Frontal cortex (tissue), 4 donors: Measurements from ENCODE around the gene LFNG. TPM values are rescaled to one million over a fixed set of nuclear protein-coding genes. Genes with fewer than 3 reads are reported as not detected.

Experiments used
- DNase-seq, 2 donors: peaks; one replicate each; pipeline ENCODE4 v3.0.0; 2012; ENCODE audit warnings: low spot score in 2 of 2
- FAIRE-seq: peaks from 2 replicates; lab custom pipeline; 2012; peaks lifted over from hg19 to GRCh38; lab: Jason Lieb, UNC
- small RNA-seq: library from RNA; depleted of rRNA; stranded (forward); fragments of <200 nt; gene quantifications from one replicate; pipeline ENCODE3, GENCODE V24; 2014
- total RNA-seq: library from RNA; depleted of rRNA; stranded (reverse); fragments of >200 nt; gene quantifications from one replicate; pipeline ENCODE4 v1.2.3, GENCODE V29; 2014
- donor health status: control.
- donor health status: control.
- donor health status: control.

The LFNG gene
- total RNA-seq, 1 donor from 2014 or later: 9.4 TPM

GRCh38 chr7:2564970-2565540, 45.5 kb downstream of the LFNG start:
- FAIRE-seq (no peak), DNase-seq (no peak)

- DNase-seq (no peak), FAIRE-seq (no peak)
These were observed 46.8 kb downstream of the LFNG start for GRCh38 chr7:2566348-2566889.

DNA sequence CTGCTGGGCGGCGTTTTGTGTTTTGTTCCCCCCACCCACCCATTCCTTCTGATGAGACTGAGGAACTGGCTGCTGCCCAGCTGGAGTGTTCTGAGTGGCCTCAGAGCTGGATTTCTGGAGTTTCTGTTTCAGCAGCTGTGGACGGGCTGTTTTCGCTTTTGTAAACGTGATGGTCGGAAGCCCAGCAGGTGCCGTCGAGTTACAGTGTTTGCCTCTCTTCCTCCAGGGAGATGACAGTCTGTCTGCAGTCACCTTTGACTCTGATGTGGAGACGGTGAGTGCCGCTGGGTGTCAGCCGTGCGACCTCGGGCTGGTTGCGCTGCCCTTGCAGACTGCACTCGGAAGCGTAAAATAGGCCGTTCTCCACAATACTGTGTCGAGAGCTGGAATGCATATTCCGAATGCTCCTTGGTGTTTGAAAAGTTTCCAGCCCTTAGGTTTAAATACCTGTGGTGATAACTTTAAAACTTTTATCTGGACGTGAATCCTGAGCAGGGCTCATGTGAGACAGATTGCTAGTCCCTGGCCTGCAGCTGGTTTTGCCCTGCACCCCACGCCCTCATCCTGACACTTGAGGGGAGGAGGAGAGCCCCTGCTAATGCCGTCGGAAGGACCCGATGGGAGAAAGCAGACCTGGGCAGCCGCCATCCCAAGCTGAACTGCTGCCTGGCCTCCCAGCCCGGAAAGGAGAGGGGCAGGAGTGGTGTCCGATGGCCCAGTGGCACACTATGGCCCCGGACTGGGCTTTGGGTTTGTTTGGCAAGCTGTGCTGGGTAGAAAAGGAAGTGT, 47.5 kb downstream of the LFNG start:
- DNase-seq: no peak
- FAIRE-seq: no peak

DNA sequence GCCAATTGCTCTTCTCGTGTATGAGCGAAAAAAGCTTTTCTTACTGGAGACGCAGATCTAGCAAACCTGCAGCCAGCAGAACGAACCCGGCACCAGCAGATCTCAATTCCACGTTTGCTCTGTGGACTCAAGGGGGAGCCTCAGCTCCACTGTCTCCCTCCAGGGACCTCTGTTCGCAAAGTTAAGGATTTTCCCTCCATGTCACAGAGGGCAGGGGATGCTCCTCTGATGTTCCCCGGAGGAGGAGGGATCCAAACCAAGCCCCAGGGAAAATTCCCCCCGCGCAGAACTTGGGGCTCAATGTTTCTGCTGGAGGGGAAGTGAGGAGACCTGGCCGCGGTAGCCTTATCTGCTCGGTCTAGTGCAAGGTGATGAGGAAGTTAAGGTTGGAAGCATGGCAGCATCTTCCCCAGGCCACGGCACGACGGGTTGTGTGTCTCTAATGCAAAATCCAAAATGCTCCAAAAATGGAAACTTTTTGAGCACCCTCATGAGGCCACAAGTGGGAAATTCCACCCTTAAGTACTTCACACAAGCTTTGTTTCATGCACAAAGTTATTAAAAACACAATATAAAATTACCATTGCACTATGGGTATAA, 48.2 kb downstream of the LFNG start:
- peak; percentile 61 to 71 for DNase-seq
- no peak for FAIRE-seq

DNA sequence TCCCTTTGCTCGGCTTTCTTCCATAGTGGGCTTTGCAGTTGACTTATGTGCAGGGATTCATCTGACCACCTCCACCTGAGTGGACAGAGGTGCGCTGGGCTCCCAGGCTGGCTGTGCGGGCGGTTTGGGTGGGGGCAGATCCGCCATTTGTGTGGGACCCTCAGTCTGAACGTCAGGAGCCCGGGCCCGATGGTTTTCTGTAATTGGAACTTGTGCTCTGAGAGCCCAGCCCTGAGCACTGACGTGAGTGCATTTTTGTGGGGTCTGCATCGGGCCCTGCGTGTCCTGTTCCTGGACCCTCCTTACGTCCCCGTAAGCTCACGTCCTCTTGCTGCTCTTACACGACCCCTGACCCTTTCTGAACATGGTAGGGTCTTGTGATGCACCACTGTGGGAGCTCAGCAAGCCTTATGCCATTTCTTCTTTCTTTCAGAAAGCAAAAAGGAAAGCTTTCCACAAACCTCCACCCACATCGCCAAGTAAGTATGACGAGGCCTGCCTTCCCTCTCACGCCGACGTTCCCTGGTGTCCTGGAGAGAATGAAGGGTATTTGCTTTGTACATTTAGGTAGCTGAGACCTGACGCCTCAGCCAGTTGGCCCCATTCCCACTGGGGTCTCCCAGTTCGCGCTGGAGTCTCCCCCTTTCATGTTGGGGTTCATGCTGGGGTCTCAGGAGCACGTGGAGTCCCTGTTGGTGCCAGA, 49.1 kb downstream of the LFNG start:
- no peak for FAIRE-seq
- no peak for DNase-seq

DNA sequence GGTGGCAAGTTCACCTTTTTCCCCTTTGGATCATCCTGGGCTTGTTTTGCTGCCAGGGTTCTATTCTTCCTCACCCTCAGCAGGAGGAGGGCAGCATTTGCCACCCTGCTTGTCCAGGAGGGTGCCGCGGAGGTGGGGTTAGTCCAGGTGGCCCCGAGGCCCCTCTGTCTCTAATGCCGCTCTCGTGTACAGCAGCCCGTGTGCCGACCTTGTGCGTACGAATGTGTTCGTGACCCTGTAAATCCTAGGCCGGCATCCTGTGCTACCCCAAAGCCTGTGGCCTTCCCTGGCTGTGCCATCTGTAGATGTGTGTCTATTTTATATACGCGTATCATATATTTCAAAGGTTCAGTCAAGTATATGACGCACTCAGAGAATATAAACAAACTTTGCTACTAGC, 49.8 kb downstream of the LFNG start:
- DNase-seq (no peak), FAIRE-seq (no peak)

GRCh38 chr7:2570021-2570420, 50.4 kb downstream of the LFNG start:
- FAIRE-seq (no peak), DNase-seq (no peak)

DNA sequence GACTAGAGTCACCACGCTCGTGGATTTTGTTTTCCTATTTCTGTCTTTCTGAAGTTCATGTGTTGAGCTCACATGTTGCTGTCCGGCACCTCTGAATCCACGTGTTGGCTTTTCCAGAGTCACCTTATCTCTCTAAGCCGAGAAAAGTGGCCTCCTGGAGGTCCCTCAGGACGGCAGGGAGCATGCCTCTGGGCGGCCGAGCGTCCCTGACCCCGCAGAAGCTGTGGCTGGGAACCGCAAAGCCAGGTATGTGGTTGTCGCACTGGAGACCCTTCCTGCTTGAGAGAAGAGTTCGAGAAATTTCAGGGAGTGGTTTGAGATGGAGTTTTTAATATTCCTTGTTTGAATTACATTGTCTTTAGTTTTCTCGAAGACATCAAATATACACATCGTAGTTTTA, 51.8 kb downstream of the LFNG start:
- FAIRE-seq: no peak
- no peak for DNase-seq

DNA sequence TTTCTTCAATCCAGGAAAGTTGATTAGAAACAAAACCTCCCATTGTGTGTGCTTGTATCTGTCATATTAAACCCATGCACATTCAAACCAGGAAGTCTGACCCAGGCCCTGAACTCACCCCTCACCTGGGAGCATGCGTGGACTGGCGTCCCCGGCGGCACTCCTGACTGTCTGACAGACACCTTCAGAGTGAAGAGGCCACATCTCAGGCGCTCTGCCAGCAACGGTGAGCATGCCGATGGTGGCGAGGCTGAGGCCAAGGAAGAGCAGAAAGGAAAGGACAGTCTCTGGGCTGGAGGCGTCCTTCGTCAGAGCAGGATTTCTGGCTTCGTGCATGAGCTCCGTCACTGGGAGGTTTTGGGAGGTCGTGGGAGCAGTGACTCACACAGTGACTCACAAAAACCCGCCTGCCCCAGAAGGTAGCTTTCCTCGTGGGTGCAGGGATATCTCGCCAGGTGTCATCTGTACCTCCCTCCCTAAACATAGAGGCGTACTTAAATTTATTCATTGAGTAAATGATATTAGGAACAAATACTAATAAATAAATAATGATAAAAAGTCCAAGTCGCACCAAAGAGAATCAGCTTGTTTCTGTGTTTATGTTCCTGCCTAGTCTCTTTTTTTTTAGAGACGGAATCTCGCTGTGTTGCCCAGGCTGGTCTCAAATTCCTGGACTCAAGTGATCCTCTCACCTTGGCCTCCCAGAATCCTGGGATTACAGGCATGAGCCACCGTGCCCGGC, 52.7 kb downstream of the LFNG start:
- FAIRE-seq: no peak
- no peak for DNase-seq

DNA sequence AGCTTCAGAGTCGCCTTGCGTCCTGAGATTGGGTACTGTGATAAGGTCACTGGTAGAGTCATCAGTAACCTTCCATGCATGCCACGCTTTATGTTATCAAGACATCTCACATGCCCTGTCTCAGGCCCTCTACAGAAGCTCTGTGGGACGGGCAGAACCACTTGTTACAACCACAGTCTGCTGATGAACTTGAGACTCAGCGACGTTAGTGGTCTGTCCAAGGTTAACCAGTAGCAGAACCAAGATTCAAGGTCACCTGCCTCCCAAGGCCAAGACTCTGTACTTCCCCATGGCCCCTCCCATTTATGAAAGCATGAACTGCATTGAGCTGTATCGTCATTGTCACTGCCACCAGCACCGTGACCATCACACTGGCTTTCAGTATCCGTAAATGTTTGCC, 54.2 kb downstream of the LFNG start:
- DNase-seq (no peak), FAIRE-seq (no peak)

DNA sequence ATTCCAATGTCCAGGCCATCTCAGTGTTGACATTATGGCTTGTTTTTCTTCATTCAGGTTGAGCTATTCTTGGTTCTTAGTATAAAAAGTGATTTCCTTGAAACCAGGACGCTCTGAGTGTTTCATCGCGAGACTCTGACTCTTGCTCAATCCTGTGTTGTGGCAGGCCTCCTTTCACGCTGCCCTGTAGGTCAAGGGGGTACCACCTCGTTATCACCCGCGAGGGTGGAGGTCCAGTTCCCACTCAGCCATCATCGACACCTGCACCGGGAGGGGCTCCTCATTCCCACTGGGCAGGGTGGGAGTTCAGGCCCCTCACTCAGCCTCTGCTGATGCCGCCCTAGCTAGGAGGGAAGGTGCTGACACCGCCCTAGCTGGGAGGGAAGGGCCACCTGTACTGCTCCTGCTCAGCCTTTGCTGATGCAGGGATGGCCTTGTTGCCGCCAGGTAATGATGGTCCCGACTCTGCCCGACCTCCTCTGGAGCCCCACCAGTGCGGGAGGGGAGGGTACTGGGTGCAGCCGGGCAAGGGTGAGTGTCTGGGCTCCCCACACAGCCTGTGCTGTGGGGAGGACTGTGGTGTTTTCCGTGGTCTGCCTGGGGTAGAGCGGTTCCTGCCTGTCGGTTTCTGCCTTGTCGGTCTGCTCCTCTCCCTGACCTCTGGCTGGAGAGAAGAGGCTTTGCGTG, 55.6 kb downstream of the LFNG start:
- no peak for DNase-seq
- no peak for FAIRE-seq

DNA sequence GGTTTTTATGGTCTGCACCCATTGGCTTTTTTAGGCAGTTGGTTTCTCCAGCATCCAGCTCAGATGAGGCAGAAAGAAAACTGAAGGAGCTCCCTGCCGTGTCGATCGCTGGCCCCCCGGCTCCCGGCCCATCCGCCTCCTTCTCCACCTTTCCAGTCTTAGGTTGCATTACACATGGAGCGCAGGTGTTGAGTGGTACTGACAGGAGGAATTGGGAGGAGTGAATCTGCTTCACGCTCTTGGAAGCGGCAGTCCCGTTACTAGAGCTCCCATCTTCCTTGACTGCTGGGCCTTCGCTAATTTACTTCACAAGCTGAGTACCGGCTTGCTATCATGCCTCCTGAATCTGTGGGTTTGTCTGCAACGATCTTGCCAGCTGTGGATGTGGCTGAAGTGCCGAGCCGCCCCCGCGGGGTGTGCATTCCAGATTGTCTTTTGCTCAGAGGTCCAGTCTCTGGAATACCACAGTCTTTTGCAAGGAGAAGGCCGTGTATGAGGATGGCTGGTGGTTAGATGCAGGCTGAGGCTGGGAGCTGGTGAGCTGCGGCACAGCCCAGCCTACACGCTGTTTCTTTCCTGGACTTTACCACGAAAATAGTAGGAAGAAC, 56.3 kb downstream of the LFNG start:
- DNase-seq (no peak), FAIRE-seq (no peak)

GRCh38 chr7:2576742-2577491, 57.3 kb downstream of the LFNG start:
- DNase-seq: no peak
- FAIRE-seq: no peak

Small RNA genes lying within 50 kb of the gene (small RNA-seq; reads per million reads assigned to genes)
- not detected for gene MIR4648

Other genes with a start within 250 kb of the LFNG start
- gene SNX8, start 205.3 kb upstream of the LFNG start, total RNA-seq: 3.3 TPM
- 62.8 TPM for gene EIF3B, start 164.9 kb upstream of the LFNG start, total RNA-seq
- 2.0 TPM for gene CHST12, start 116.2 kb upstream of the LFNG start, total RNA-seq
- not detected for gene GRIFIN, start 43.4 kb upstream of the LFNG start, total RNA-seq
- 16.7 TPM for gene BRAT1, start 35.8 kb downstream of the LFNG start, total RNA-seq
- gene IQCE, start 39.2 kb downstream of the LFNG start, total RNA-seq: 17.9 TPM
- gene TTYH3, start 112.2 kb downstream of the LFNG start, total RNA-seq: 29.3 TPM
- 1.6 TPM for gene AMZ1, start 168.4 kb downstream of the LFNG start, total RNA-seq